GM13976 (cell line): ENCODE results near the gene SNX24.

Source experiments
- DNase-seq: peaks from one replicate; pipeline ENCODE4 v3.0.0; 2012; ENCODE audit warnings: low spot score
- in situ Hi-C: fragments of 300-500 bp; cut with MboI; formaldehyde crosslinking; loops from one replicate; pipeline ENCODE4 v1.12.0; 2022; ENCODE audit warnings: low sequenced_read_pairs, mixed read lengths, inconsistent platforms; ENCODE audit not compliant: unreplicated experiment
- TF ChIP-seq, protein P1 (sequence below): IDR thresholded peaks from 2 replicates; pipeline ENCODE4 v1.5.1; 2012; ENCODE audit warnings: borderline replicate concordance, mild to moderate bottlenecking; ENCODE audit not compliant: insufficient read depth; ENCODE audit errors: extremely low read depth, missing control alignments, control extremely low read depth

SNX24 gene

DNA sequence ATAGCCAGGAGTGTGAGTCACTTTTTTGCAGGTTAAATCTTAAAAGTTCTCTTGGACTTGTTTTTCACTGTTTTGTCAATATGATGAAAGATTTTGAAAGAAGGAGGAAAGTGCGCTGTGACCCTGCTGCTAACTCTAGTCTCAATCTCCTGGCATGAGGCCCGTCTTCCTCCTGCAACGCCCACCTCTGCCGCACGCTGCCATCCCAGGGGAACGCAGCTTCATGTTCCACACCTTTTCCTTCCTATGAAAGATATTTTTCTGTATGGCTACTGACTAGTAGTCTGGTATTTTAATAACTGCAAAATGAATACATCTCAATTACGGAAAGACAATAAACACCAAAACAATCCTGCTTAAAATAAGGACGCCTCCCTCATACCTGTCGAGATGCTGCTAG lies 182.8 kb downstream of the SNX24 start:
- TF ChIP-seq, protein P1, sequence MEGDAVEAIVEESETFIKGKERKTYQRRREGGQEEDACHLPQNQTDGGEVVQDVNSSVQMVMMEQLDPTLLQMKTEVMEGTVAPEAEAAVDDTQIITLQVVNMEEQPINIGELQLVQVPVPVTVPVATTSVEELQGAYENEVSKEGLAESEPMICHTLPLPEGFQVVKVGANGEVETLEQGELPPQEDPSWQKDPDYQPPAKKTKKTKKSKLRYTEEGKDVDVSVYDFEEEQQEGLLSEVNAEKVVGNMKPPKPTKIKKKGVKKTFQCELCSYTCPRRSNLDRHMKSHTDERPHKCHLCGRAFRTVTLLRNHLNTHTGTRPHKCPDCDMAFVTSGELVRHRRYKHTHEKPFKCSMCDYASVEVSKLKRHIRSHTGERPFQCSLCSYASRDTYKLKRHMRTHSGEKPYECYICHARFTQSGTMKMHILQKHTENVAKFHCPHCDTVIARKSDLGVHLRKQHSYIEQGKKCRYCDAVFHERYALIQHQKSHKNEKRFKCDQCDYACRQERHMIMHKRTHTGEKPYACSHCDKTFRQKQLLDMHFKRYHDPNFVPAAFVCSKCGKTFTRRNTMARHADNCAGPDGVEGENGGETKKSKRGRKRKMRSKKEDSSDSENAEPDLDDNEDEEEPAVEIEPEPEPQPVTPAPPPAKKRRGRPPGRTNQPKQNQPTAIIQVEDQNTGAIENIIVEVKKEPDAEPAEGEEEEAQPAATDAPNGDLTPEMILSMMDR, result no peak
- DNase-seq, result no peak
- in situ Hi-C loops, result no loop called here

DNA sequence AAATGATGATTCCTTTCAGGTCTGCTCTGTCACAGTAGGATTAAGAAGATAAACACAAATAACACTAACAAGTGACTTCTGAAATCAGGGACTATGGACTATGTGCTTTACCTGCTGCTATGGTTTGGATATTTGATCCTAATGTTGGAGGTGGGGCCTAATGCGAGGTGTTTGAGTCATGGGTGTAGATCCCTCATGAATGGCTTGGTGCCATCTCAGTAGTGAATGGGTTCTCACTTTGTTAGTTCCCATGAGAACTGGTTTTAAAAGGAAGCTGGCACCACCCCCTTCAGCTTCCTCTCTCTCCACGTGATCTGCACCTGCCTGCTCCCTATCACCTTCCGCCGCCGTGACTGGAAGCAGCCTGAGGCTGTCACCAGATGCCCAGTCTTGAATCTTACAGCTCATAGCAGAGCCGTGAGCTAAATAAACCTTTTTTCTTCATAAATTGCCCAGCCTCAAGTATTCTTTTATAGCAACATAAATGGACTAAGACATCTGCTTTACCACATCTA lies 187.8 kb downstream of the SNX24 start:
- in situ Hi-C loops, result no loop called here
- DNase-seq, result no peak
- TF ChIP-seq, protein P1, result no peak

DNA sequence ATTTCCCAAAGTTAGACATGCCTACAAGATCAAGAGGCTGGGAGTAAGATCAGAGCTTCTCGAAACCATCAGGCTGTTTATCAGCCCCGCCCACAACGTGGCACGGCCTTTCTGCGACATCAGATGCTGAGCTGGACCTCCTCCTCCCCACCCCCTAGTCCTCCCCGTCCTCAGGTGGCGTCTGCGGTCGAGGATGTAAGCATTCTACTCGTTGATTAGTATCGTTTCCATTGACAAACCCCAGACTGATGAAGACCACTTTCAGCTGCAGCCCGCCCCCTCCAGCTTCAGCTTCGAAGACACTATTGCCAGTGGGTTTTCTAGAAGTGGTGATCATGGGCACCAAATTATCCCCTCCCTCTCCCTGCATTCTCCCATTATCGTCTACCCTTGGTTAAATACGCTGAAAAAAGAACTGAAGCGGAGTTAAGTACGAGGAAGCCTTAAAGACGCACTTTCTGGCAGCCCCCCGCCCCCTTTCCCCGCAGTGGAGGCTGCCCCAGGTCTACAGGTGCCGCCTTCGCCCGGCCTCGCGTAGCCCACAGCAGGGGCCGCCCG lies 190.0 kb downstream of the SNX24 start:
- peak; percentile 35 for DNase-seq
- TF ChIP-seq, protein P1, result no peak
- in situ Hi-C loops, result no loop called here

DNA sequence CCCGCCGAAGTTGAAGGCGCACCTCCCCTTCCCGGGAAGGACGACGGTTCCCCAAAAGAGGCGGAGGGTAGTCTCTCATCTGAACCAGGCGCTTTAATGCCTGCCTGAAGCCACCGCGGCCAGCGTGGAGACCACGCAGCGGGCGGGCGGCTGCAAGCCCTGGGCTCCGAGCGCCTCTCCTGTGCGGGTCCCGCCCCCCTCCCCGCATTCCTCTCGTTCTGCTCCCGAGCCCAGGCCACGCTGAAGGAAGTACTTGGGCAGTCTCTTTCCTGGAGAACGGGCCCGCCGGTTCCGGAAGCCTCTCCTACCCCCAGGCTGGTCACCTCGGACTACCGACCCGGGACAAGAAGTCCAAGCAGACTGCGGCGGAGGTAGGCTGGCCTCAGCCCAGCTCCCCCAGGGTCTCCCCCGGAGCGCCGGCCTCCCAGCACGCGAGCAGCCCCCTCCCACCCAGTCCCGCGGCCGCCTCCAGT lies 190.5 kb downstream of the SNX24 start:
- in situ Hi-C loops, result no loop called here
- peak; percentile 50 for DNase-seq
- TF ChIP-seq, protein P1, result no peak

DNA sequence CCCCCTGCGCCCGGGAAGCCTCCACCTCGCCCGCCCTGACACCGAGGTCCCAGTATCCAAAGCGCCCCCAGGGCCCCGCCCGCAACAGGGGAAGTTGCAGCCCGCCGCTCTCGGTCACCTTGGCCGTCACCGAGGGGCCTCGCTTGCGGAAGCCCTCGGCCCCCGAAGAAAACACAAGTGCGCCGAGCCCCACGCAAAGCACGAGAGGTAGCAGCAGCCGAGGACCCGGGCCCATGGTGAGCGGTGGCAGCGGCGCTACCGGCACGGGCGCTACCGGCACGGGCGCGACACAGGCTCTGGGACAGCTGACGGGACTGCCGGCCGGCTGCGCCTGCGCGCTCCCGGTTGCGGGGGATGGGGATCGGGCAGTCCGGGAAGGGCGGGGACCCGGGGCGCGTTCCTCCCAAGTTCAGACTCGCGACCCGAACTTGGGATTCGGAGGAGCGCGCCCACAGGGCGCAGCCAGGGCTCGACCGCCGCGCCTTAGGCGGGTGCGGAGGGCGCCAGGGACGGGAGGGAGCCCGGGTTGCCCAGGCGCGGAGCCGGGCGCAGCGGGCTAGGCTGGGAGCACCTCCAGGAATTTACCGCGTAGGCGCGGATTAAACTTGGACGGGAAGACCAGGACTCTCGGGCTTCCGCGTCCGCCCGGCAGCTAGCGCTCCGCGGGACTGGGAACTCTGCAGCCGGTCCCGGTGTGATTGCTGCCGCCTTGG lies 191.1 kb downstream of the SNX24 start, which contains the start of gene PPIC:
PPIC (minus strand) TSS at position 335 of the 713 bp plus-strand sequence; CDS start at position 235, 100 bp downstream.
- in situ Hi-C loops, result no loop called here
- TF ChIP-seq, protein P1, result no peak
- DNase-seq, result peak; percentile 60

DNA sequence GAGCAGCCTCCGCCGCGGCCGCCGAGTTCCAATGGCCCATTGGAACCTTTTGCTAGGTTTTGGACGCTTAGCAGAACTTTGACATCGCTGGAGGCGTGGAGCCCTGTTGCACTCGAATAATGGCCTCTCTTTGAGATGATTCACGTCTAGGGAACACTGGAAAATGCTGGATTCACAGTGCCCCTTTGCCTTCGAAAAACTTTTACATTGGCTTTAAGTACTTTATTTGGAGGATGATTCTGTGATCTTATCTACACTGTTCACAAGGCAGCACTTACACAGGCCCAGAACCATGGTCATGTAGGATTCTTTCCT lies 191.6 kb downstream of the SNX24 start:
- in situ Hi-C loops, result no loop called here
- no peak for DNase-seq
- TF ChIP-seq, protein P1, result no peak
